Transverse colon (tissue), 4 donors: ENCODE measurements around the gene PHGDH.

Experiments used
- EP300 ChIP-seq: sonication (generic); formaldehyde crosslinking; IDR thresholded peaks from one replicate; pipeline ENCODE4 v1.6.1; 2017; ENCODE audit warnings: antibody characterized with exemption, low read depth
- POLR2AphosphoS5 ChIP-seq, 3 donors: sonication (generic); formaldehyde crosslinking; IDR thresholded peaks; one replicate each; pipeline ENCODE4 v1.6.1; 2016; ENCODE audit warnings: antibody characterized with exemption in 3 of 3
- TF ChIP-seq, protein P1 (sequence below), 5 experiments: fragments of 200-600 bp in 3 of 5; fragments of 450-650 bp in 2 of 5; sonication (generic) in 3 of 5; IDR thresholded peaks; 1 replicate in 2 of 5; 2 replicates in 3 of 5; pipeline ENCODE4 v1.5.1; 2016 to 2017; ENCODE audit warnings: antibody characterized with exemption in 5 of 5, inconsistent platforms in 3 of 5, mild to moderate bottlenecking in 2 of 5, moderate library complexity in 1 of 5

DNA sequence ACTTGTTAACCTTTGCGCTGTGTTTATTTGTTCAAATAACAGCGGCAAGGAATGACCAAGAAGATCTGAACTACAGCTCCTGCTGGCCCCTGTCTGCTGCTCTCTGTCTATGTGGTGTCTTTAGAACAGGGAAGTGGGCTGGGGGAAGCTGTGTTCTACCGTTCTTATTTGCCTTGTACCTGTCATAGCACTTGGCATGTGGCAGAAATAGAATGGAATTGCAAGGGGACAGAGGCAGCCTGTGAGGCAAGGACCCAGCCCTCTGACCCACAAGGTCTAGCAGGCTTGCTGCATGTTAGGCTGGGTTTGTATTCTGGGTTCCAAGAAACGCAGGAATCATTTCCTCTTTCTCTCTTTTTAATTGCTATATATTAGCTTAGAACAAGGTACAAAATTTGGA, 36.3 kb downstream of the PHGDH start:
- TF ChIP-seq, protein P1, sequence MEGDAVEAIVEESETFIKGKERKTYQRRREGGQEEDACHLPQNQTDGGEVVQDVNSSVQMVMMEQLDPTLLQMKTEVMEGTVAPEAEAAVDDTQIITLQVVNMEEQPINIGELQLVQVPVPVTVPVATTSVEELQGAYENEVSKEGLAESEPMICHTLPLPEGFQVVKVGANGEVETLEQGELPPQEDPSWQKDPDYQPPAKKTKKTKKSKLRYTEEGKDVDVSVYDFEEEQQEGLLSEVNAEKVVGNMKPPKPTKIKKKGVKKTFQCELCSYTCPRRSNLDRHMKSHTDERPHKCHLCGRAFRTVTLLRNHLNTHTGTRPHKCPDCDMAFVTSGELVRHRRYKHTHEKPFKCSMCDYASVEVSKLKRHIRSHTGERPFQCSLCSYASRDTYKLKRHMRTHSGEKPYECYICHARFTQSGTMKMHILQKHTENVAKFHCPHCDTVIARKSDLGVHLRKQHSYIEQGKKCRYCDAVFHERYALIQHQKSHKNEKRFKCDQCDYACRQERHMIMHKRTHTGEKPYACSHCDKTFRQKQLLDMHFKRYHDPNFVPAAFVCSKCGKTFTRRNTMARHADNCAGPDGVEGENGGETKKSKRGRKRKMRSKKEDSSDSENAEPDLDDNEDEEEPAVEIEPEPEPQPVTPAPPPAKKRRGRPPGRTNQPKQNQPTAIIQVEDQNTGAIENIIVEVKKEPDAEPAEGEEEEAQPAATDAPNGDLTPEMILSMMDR (IDR thresholded peaks at IDR 0.05), result no peak
- TF ChIP-seq POLR2AphosphoS5 (IDR thresholded peaks at IDR 0.05) (no peak), EP300 (no peak)
